MM.1S (cell line): ENCODE data around the gene NKX2-2.

Experiments
- DNase-seq: peaks from one replicate; pipeline ENCODE4 v3.0.0-alpha.2; 2015
- H2AFZ ChIP-seq: fragments of 300-600 bp; sonication (generic); 2 replicates; pipeline ENCODE4 v1.6.0; 2016; ENCODE audit warnings: antibody characterized with exemption, low read length
- H3F3A ChIP-seq: fragments of 300-600 bp; sonication (generic); 2 replicates; pipeline ENCODE4 v1.6.1; 2016; ENCODE audit warnings: mild to moderate bottlenecking, antibody characterized with exemption, low read length, moderate library complexity, mixed read lengths; ENCODE audit not compliant: insufficient read depth
- H3K27ac ChIP-seq: fragments of 300-600 bp; sonication (generic); 2 replicates; pipeline ENCODE4 v1.5.1; 2016; ENCODE audit warnings: mild to moderate bottlenecking, low read length
- H3K27me3 ChIP-seq: fragments of 300-600 bp; sonication (generic); replicated peaks from 2 replicates; pipeline ENCODE4 v1.6.0; 2016; ENCODE audit warnings: low read length; ENCODE audit not compliant: insufficient read depth
- H3K36me3 ChIP-seq: fragments of 300-600 bp; sonication (generic); replicated peaks from 2 replicates; pipeline ENCODE4 v1.6.1; 2016; ENCODE audit warnings: mild to moderate bottlenecking, low read length, mixed read lengths; ENCODE audit not compliant: insufficient read depth
- H3K4me1 ChIP-seq: fragments of 300-600 bp; sonication (generic); 2 replicates; pipeline ENCODE4 v1.6.1; 2016; ENCODE audit warnings: low read length, mixed read lengths
- H3K4me2 ChIP-seq: fragments of 300-600 bp; sonication (generic); 2 replicates; pipeline ENCODE4 v1.6.0; 2016; ENCODE audit warnings: low read depth, low read length
- H3K4me3 ChIP-seq: fragments of 300-600 bp; sonication (generic); 2 replicates; pipeline ENCODE4 v1.5.1; 2016; ENCODE audit warnings: low read length, mixed read lengths
- H3K79me2 ChIP-seq: fragments of 300-600 bp; sonication (generic); 2 replicates; pipeline ENCODE4 v1.6.1; 2016; ENCODE audit warnings: mixed run types, low read length, mixed read lengths
- H3K9ac ChIP-seq: fragments of 300-600 bp; sonication (generic); 2 replicates; pipeline ENCODE4 v1.6.1; 2016; ENCODE audit warnings: low read length, mixed read lengths
- H3K9me2 ChIP-seq: fragments of 300-600 bp; sonication (generic); replicated peaks from 2 replicates; pipeline ENCODE4 v1.6.1; 2016; ENCODE audit warnings: mild to moderate bottlenecking, low read length, mixed read lengths; ENCODE audit not compliant: insufficient read depth
- H3K9me3 ChIP-seq: fragments of 300-600 bp; sonication (generic); replicated peaks from 2 replicates; pipeline ENCODE4 v1.6.1; 2016; ENCODE audit warnings: mild to moderate bottlenecking, low read length, mixed read lengths; ENCODE audit not compliant: insufficient read depth
- H4K20me1 ChIP-seq: fragments of 300-600 bp; sonication (generic); 2 replicates; pipeline ENCODE4 v1.6.1; 2016; ENCODE audit warnings: mild to moderate bottlenecking, low read length, moderate library complexity, mixed read lengths; ENCODE audit not compliant: insufficient read depth
- EZH2 ChIP-seq: fragments of 300-600 bp; sonication (generic); optimal IDR thresholded peaks from 2 replicates; pipeline ENCODE3; 2017; ENCODE audit warnings: low read depth, mild to moderate bottlenecking, antibody characterized with exemption, low read length, mixed read lengths
- EZH2phosphoT487 ChIP-seq: fragments of 300-600 bp; sonication (generic); IDR thresholded peaks from 2 replicates; pipeline ENCODE4 v1.6.1; 2018; ENCODE audit warnings: antibody characterized with exemption, low read length
- TF ChIP-seq, protein P1 (sequence below): fragments of 300-600 bp; sonication (generic); IDR thresholded peaks from 2 replicates; pipeline ENCODE4 v1.5.1; 2016; ENCODE audit warnings: antibody characterized with exemption, low read length, mixed read lengths

NKX2-2 gene

DNA sequence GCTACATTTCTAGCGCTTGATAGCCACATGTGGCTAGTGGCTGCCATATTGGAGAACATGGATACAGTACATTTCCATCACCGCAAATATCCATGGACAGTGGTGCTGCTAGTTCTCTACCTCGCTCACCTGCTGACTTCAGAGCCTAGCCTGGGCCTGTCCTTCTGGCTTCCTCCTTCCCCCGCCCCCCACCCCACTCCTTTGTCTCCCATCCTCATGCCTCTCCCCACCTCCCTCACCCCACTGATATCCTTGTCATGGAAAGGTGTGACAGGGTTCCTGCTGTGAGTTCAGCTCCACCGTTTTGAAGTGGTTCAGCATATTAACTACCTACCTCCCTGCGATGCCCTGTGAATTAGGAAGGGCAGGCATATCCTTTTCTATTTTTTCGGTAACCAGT lies 14.2 kb downstream of the NKX2-2 start:
- peaks cover 10% of the 10 kb centered on the region; the same call in 1 of the 2 replicates for H3F3A ChIP-seq
- H3K9me2 ChIP-seq: no peaks in the 10 kb centered on the region
- no peak for TF ChIP-seq EZH2
- TF ChIP-seq EZH2phosphoT487: no peak
- TF ChIP-seq, protein P1, sequence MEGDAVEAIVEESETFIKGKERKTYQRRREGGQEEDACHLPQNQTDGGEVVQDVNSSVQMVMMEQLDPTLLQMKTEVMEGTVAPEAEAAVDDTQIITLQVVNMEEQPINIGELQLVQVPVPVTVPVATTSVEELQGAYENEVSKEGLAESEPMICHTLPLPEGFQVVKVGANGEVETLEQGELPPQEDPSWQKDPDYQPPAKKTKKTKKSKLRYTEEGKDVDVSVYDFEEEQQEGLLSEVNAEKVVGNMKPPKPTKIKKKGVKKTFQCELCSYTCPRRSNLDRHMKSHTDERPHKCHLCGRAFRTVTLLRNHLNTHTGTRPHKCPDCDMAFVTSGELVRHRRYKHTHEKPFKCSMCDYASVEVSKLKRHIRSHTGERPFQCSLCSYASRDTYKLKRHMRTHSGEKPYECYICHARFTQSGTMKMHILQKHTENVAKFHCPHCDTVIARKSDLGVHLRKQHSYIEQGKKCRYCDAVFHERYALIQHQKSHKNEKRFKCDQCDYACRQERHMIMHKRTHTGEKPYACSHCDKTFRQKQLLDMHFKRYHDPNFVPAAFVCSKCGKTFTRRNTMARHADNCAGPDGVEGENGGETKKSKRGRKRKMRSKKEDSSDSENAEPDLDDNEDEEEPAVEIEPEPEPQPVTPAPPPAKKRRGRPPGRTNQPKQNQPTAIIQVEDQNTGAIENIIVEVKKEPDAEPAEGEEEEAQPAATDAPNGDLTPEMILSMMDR: no peak
- no peak overlapping the region for H3K4me3 ChIP-seq
- no peaks in the 10 kb centered on the region for H4K20me1 ChIP-seq
- H3K27me3 ChIP-seq: peaks cover 3% of the 10 kb centered on the region; the same call in 1 of the 2 replicates
- H2AFZ ChIP-seq: no peak overlapping the region
- no peaks in the 10 kb centered on the region for H3K36me3 ChIP-seq
- H3K9me3 ChIP-seq: no peaks in the 10 kb centered on the region
- H3K79me2 ChIP-seq: no peaks in the 10 kb centered on the region
- no peak overlapping the region for H3K27ac ChIP-seq
- no peak for DNase-seq
- H3K4me1 ChIP-seq: peaks cover 16% of the 10 kb centered on the region
- H3K9ac ChIP-seq: no peak overlapping the region
- no peak overlapping the region for H3K4me2 ChIP-seq

DNA sequence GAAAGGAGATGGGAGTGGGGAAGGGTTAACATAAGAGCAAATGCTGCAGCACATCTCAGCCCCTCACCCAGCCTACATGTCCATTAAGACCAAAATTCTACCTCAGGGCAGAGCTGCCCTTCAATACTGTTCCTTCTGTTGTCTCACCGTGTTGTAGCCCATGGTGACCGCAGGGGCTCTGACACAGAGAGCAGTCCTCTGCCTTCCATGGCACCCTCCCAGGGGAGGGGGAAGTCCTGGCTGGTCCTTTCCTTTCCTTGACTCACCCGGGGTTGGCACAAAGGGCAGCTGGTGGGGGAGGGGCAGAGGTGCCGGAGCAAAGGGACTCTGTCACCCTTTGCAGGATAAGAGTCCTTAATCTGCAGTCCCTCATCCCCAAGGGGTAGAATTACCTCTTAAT lies 15.2 kb downstream of the NKX2-2 start:
- H4K20me1 ChIP-seq: no peaks in the 10 kb centered on the region
- no peak overlapping the region for H3K4me2 ChIP-seq
- H3K4me3 ChIP-seq: no peak overlapping the region
- H3K27me3 ChIP-seq: no peaks in the 10 kb centered on the region
- H3K79me2 ChIP-seq: no peaks in the 10 kb centered on the region
- no peak for DNase-seq
- H3K4me1 ChIP-seq: peaks cover 8% of the 10 kb centered on the region
- TF ChIP-seq EZH2phosphoT487 (no peak), EZH2 (no peak)
- TF ChIP-seq, protein P1: no peak
- H3K36me3 ChIP-seq: no peaks in the 10 kb centered on the region
- no peaks in the 10 kb centered on the region for H3K9me3 ChIP-seq
- H3K9ac ChIP-seq: no peak overlapping the region
- no peak overlapping the region for H3K27ac ChIP-seq
- H3K9me2 ChIP-seq: no peaks in the 10 kb centered on the region
- peaks cover 6% of the 10 kb centered on the region; the same call in 1 of the 2 replicates for H3F3A ChIP-seq
- H2AFZ ChIP-seq: no peak overlapping the region

DNA sequence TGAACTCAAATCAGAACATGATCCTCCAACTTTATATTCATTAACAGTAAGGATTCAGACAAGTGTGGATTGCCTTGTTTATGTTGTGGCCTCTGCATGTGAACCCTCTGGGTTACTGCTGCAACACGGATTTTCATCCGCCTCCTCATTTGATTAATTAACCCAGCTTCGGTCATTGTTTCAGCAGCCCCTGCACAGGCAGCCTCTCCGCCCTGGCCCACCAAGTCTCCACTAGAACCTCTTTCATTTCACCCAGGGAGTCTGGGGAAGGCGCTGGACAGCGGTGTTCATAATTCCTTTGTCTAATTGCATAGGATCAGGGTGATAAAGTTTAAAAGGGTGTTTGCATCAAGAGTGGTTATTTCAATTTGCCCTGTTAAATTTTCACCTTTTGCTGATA lies 15.7 kb downstream of the NKX2-2 start:
- Histone ChIP-seq H3F3A (peaks cover 4% of the 10 kb centered on the region; the same call in 1 of the 2 replicates), H3K36me3 (no peaks in the 10 kb centered on the region), H3K27ac (no peak overlapping the region), H3K4me3 (no peak overlapping the region), H4K20me1 (no peaks in the 10 kb centered on the region), H3K9me3 (no peaks in the 10 kb centered on the region), H3K4me2 (no peak overlapping the region), H2AFZ (no peak overlapping the region), H3K9me2 (no peaks in the 10 kb centered on the region), H3K4me1 (peaks cover 5% of the 10 kb centered on the region), H3K79me2 (no peaks in the 10 kb centered on the region), H3K9ac (no peak overlapping the region), H3K27me3 (no peaks in the 10 kb centered on the region)
- DNase-seq: no peak
- TF ChIP-seq EZH2 (no peak), EZH2phosphoT487 (no peak)

DNA sequence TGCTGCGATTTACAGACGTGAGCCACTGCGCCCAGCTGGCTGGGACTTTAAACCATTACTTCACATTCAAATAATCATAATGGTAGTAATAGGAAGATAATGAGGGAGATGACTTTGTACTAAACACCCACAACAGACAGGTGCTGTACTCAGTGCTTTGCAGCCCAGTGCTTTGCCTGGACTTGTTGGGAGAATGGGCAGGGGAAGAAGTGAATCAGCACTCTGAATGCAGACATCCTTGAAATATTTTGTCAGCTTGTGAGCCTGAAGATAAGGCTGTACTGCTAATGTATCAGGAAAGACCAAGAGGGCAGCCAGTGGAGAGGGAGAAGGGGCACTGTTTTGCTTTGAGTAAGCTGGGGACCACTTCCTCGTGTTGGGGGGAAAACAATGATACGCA lies 17.4 kb downstream of the NKX2-2 start:
- no peak overlapping the region for H2AFZ ChIP-seq
- DNase-seq: no peak
- no peaks in the 10 kb centered on the region for H3K79me2 ChIP-seq
- H3K27ac ChIP-seq: no peak overlapping the region
- no peaks in the 10 kb centered on the region for H3K9me3 ChIP-seq
- TF ChIP-seq EZH2phosphoT487 (no peak), EZH2 (no peak)
- TF ChIP-seq, protein P1: no peak
- no peak overlapping the region for H3K4me2 ChIP-seq
- no peaks in the 10 kb centered on the region for H3K36me3 ChIP-seq
- no peaks in the 10 kb centered on the region for H4K20me1 ChIP-seq
- no peaks in the 10 kb centered on the region for H3K27me3 ChIP-seq
- no peaks in the 10 kb centered on the region for H3K4me1 ChIP-seq
- H3K4me3 ChIP-seq: no peak overlapping the region
- no peaks in the 10 kb centered on the region for H3K9me2 ChIP-seq
- no peak overlapping the region for H3K9ac ChIP-seq
- no peaks in the 10 kb centered on the region for H3F3A ChIP-seq
